Vagina (tissue), 2 donors: ENCODE results near the gene PTS.

Source experiments
- CTCF ChIP-seq, 3 experiments: fragments of 450-650 bp in 2 of 3; fragments of 200-600 bp in 1 of 3; sonication (generic) in 1 of 3; IDR thresholded peaks; one replicate each; pipeline ENCODE4 v1.5.1; 2017 to 2019; ENCODE audit warnings: antibody characterized with exemption in 3 of 3, mild to moderate bottlenecking in 2 of 3, moderate library complexity in 2 of 3
- POLR2A ChIP-seq, 2 donors: fragments of 450-650 bp; IDR thresholded peaks; one replicate each; pipeline ENCODE4 v1.6.1; 2017; ENCODE audit warnings: antibody characterized with exemption in 2 of 2, mild to moderate bottlenecking in 2 of 2, moderate library complexity in 2 of 2

- TF ChIP-seq CTCF (IDR thresholded peaks at IDR 0.05) (no peak), POLR2A (IDR thresholded peaks at IDR 0.05) (no peak)
Observed at GRCh38 chr11:112223121-112223520, 3.1 kb upstream of the PTS start.
